OCI-LY1 (cell line): ENCODE data around the gene CKAP5.

Source experiments
- CTCF ChIP-seq: fragments of 200-600 bp; sonication (generic), shearing (Covaris generic); IDR thresholded peaks from 2 replicates; pipeline ENCODE4 v1.5.1; 2017; ENCODE audit warnings: mild to moderate bottlenecking, antibody characterized with exemption, low read length, moderate library complexity, mixed read lengths
- EZH2 ChIP-seq: fragments of 200-600 bp; sonication (generic), shearing (Covaris generic); IDR thresholded peaks from 2 replicates; pipeline ENCODE4 v1.8.0; 2017; ENCODE audit warnings: borderline replicate concordance, mixed run types, mild to moderate bottlenecking, antibody characterized with exemption, low read length, moderate library complexity, mixed read lengths

GRCh38 chr11:46892109-46892508, 46.0 kb upstream of the CKAP5 start:
- no peak for TF ChIP-seq CTCF
- no peak for TF ChIP-seq EZH2
